GM19351 (cell line): ENCODE results near the gene ICOS.
"Not testable (repeated sequence)": the region's sequence is repeated elsewhere in the genome, so short reads cannot be mapped to it uniquely, and the experiment has no call there.

ENCODE experiments used
- ATAC-seq: cut with Tn5 transposase; IDR thresholded peaks from one replicate; pipeline ENCODE4 v1.9.1; 2021; ENCODE audit warnings: mild to moderate bottlenecking, moderate library complexity; ENCODE audit not compliant: unreplicated experiment

The ICOS gene

DNA sequence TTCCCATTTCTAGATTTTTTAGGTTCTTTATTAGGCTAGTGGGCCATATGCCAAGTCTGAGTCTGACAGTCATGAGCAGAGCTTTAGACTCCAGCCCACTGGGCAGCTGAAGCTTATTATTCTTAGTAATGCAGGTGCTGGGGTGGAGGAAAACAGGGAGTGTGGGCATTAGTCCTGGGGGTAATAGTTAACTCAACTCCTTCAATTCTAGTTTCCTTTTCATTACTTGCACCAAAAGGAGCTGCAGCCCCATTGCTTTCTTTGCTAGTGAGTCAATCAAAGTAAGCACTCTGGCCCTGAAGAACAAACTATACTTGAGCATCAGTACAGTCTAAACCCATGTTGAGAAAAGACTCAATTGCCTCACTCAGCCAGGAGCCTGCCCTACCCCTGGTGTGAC is 35.5 kb downstream of the ICOS start:
- ATAC-seq = no peak

DNA sequence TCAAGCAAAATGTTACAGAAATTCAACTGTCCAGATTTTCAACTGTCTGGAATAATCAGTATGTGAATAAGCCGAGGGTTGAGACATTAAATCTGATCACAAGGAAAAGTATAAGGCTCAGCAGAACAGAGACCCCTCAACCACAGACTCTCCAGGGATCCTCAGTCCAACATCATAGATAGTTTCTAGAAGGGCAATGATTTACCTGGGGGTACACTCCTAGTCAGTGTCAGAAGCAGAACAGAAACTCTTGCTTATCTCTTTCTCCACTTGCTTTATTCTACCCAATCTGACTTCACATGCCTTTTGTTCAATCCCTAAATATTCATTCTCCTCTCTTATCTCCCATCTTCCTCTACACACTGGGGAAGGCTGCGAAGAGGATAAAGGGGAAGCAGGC is 36.4 kb downstream of the ICOS start:
- ATAC-seq = no peak

GRCh38 chr2:203973676-203974075 is 37.1 kb downstream of the ICOS start:
- no peak for ATAC-seq

- ATAC-seq = no peak
These were observed 39.3 kb downstream of the ICOS start for GRCh38 chr2:203975912-203976311.

DNA sequence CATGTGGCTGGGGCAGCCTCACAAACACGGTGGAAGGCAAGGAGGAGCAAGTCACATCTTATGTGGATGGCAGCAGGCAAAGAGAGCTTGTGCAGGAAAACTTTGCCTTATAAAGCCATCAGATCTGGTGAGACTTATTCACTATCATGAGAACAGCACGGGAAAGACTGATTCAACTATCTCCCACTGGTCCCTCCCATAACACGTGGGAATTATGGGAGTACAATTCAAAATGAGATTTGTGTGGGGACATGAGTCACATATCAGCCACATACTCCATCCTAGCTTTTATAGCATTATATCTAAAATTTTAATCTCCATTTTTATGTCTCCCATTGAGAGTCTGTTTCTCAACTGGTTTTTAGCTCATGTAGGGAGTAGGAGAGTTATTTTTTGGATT is 45.7 kb downstream of the ICOS start:
- no peak for ATAC-seq

DNA sequence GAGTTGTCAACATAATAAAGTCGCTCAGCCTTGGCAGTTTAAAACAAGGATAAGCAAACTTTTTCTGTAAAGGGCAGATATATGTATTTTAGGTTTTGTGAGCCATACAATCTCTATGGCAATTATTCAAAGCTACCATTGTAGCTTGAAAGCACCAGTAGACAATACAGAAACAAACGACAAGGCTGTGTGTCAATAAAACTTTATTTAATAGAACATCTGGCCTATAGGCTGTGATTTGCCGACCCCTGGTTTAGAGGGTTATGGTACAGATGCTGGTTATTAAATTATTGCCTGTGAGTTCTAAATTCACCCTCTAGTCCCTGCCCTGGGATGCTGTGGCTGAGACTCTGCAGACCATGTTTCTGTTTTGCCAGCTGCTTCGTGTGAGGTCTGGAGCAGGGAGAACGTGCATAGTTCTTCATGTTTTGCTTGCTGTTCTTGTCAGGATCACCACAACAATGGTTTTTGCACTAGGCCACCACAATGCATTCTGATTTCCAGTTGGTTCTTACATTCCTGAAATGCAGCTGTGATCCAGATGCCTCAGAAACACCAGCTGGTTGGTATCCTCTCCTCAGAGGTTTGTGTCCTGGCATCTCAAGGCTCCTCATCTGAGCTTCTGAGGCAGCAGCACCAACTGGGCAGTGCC is 46.6 kb downstream of the ICOS start:
- ATAC-seq = no peak

- not testable (repeated sequence) for ATAC-seq
These were observed 49.4 kb downstream of the ICOS start for GRCh38 chr2:203985978-203986377.

DNA sequence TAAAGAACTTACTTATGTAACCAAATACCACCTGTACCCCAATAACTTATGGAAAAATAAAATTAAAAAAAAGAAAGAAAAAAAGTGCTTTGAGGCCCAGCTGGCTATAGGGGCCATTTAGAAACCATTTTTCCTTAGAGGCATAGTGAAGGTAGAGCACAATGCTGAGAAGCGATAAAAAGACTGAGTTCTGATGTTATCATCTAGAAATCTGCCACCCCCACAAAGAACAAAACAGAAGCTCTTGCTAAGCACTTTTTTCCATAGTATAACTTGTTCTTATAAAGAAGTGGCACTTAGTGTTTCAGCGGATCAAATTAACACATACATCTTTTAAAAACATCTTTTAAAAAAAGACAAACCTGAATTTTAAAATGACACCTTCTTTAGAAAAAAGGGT is 51.4 kb downstream of the ICOS start:
- no peak for ATAC-seq

GRCh38 chr2:203988500-203989260 is 52.1 kb downstream of the ICOS start:
- no peak for ATAC-seq

DNA sequence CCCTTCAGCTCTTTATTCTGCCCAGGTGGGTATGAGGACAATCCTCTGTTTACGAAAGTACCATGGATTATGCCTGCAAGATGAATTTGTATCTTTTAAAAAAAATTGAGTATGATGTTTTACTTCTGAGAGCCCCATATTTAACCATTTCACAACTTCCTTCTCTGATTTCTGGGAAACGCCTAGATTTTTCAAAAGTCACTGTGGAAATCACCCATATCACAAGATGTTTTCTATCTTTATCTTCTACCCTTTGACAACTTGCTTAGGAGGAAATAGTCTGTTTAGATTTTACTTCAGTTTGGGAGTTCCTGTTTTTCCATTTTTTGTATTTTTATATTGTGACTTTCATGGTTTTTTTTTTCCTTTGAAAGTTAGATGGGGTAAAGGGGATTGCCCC is 53.0 kb downstream of the ICOS start:
- no peak for ATAC-seq

DNA sequence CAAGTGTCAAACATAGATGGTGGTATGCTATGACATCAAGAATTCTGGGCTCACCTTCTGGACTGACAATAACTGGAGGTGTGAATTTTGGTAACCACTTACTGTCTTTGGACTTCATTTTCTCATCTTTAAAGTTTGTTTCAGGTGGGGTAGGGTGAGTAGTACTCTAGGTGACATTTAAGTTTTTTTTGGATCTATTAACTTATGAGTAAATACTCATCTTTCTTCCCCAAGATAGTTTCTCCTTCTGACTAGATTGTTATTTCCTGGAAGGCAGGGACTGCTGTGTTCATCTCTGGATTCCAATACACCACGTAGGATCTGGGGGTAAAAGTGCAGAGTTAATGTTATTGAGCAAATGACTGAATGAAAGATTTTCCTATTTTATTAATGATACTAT is 55.9 kb downstream of the ICOS start:
- ATAC-seq = no peak

DNA sequence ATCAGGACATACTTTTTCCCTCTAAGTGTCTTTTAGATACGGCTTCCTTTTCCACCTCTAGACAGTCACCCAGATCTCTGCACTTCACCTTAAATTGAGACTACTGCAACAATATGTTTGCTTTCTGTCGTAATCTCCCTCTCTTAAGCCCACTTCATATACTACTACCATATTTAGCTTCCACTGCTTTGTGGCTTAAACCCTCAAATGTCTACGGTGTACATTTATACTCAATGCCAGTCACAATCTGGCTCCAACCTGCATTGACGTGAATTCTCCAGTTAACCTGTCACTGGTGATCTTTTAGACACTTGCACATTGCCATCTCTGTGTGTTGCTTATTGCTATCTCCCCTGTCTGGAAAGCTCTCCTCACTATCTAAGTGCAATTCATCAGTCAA is 56.4 kb downstream of the ICOS start:
- ATAC-seq = no peak

DNA sequence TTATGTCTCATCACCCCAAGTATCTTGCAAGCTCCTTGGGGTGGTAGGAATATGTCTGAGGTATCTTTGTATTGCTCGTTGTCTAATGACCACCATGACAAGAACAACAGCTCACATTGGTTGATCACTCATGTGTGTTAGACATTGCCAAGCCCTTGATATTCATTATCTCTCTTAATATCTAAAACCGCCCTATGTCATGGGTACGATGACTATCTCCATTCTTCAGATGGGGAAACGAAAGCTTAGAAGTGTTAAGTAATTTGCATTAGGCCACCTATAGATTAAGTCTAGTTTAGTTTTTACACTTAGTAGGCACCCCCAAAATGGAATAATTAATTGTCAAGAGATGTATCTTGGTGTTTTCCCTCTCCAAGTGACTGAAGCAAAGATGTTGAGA is 57.0 kb downstream of the ICOS start:
- peak; percentile 56 for ATAC-seq

GRCh38 chr2:203994735-203995134 is 58.2 kb downstream of the ICOS start:
- ATAC-seq = no peak

- no peak for ATAC-seq
These were observed 60.1 kb downstream of the ICOS start for GRCh38 chr2:203996692-203997091.

- peak; percentile 60 for ATAC-seq
These were observed 60.9 kb downstream of the ICOS start for GRCh38 chr2:203997481-203997880.

DNA sequence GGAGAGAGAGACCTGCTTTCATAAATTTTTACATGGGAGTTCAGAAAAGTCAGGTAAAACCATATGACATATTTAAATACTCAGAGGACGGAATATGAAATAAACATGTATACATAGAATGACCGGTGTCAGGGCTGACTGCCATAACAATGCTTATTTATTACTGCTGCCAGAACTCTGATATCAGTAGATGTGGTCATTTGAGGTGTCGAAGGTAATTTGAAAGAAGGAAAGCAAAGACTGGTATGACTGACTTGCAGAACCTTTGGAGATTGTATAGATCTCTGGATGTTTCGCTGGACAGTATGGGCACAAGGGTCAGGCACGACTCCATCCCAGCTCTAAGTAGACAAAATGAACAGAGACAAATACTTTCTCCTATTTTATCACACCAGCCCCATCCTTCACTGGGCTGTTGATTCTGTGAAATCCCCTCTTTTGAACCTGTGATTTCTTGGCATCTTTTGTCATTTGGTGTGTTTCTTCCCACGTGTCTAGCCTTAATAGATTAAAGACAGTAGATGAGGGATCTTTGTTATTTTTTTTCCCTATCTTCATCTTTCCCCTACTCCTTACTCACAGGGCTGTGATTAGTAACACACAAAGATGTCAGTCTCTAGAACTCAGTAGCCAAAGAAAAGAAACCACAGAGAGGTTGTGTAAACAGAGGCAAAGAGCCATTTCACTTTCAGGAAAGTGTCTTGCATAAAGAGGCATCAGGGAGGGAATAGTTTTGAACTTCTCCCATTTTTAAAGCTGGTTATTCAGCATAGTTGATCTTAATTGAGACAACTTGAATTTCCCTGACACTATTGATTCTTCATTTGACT is 61.6 kb downstream of the ICOS start:
- no peak for ATAC-seq

DNA sequence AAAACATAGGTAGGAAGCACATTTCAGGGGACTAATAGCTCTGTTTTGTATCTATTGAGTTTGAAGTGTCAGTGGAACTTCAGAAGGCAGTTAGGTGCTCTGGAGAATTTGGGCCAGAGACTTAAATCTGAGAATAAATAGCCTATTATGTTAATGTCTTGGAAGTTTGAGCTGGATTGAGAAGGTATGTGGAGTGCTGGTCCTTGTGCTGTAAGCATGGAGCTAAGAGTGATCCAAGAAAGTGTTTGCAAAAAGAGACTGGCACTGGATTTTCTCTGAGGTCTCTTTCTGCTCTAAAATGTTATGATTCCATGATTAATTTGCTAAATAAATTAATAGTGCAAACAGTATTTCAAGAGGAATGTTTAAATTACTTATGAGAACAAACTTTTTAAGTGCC is 63.3 kb downstream of the ICOS start:
- no peak for ATAC-seq

DNA sequence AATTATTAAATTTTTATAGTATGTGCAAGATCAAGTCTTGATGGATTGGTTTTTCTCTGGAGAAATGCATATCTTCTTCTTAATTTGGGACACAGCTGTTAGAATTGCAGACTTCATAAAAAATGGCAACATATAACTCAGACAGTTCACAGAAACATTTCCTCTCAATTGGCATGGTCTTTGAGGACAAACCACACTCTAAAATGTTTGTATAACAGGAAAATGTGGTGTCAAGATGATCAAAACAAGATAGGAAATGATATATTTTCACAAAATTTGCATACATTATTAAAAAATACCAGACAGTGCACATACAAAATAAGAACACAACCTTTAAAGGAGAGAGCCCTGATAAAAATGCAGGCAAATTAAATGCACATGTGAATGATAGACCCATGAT is 63.9 kb downstream of the ICOS start:
- no peak for ATAC-seq

DNA sequence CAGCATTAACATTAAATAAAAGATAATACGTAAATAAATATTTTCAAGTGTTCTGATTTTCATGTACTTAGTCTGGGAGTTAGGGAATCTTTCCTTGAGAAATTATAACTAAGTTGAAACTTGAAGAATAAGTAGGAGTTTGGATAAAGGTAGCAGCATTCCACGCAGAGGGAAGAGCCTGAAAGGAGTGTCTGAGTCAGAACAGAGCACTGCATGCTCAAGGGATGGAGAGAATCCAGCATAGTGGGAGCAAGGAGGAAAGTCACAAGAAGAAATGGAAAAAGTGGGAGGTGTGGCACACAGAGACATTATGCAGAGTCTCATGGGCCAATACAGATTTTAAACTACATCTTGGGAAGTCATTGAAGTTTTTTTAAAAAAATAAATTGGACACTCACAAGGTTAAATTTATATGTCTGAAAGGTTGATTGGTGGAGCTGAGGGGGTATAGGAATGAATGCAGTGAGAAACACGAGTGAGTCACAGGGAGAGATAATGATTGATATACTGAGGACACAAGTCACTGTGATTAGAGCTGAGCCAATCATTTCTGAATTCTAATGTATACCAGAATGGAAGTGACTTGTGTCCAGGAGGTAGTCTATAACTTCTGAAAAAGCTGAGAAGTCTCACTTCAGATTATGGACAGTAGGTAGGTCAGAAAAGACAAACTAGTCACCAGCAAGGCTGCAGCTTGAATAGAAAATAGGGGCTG is 66.9 kb downstream of the ICOS start:
- no peak for ATAC-seq

DNA sequence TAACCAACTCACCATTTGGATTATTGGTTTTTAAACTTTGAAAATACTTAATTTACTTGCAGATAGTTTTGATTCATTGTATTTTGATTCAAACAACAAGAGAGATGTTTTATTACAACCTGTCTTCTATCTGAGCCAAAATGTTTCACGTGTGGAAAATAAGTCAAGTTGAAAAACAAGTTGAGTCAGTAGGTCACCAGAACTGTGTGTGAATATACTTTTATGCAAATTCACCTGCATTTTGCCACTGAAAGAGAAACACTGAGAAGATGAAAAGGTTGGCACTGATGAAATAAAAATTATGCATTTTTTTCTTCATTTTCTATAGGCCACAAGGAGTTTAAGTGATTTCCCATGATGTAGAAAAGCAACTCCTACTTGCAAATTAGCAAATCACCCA is 68.3 kb downstream of the ICOS start:
- ATAC-seq = no peak
